ENCODE measurements around the gene CCHCR1. TPM values are rescaled to one million over a fixed set of nuclear protein-coding genes. Genes with fewer than 3 reads are reported as not detected.

Gene CCHCR1, protein sequence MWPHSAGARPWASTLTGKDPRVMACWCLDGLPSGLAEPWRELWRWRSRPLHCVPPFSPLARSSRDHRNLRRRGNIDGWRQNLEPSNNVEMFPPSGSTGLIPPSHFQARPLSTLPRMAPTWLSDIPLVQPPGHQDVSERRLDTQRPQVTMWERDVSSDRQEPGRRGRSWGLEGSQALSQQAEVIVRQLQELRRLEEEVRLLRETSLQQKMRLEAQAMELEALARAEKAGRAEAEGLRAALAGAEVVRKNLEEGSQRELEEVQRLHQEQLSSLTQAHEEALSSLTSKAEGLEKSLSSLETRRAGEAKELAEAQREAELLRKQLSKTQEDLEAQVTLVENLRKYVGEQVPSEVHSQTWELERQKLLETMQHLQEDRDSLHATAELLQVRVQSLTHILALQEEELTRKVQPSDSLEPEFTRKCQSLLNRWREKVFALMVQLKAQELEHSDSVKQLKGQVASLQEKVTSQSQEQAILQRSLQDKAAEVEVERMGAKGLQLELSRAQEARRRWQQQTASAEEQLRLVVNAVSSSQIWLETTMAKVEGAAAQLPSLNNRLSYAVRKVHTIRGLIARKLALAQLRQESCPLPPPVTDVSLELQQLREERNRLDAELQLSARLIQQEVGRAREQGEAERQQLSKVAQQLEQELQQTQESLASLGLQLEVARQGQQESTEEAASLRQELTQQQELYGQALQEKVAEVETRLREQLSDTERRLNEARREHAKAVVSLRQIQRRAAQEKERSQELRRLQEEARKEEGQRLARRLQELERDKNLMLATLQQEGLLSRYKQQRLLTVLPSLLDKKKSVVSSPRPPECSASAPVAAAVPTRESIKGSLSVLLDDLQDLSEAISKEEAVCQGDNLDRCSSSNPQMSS
- 20.0 and 26.2 TPM in 2 replicates for total RNA-seq

DNA sequence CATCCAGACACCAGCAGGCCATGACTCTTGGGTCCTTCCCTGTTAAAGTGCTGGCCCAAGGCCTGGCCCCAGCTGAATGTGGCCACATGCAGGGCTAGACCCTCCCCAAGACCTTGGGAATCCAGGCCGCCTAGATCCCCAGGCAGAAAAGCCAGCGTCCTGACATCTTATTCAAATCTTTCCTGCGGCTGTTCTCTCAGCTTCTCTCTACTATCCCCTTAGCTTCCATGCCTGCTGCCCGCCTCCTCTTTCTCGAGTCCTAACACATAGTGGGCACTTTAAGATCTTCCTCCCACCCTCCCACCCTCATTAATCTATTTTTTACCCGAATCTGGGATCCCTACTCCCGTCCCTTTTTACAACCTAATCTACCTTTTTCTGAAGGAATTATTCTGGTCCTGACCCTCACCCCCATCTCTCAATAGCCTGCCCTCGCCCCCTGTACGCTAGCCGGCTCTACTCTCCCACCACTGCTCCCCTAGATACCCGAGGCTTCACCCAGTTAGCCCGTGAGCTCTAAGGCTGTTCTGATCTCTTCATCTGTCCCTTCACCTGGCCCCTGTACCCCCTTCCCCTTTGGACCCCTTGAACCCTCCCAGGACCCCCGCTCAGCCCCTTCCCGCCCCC lies at the start of gene CCHCR1:
Gene CCHCR1, minus strand, starts transcription at position 290 of the 627 bp plus-strand sequence. Its CDS starts 202 bp downstream, at position 88.

DNA sequence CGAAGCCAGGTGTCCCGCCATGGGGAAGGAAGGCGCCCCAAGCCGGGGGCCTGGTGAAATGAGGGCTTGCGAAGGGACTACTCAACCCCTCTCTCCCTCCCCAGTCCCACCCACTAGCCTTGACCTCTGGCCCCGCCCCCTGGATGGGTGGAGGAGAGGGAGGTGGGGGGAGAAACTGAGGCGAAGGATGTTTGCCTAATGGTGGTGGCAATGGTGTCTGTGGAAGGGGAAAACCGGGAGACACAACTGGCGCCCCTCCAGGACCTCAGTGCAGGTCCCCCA lies 12.9 kb upstream of the CCHCR1 start, which contains the start of gene POU5F1:
Gene POU5F1, minus strand, starts transcription at position 83 of the 282 bp plus-strand sequence. Its CDS starts 62 bp downstream, at position 21.

DNA sequence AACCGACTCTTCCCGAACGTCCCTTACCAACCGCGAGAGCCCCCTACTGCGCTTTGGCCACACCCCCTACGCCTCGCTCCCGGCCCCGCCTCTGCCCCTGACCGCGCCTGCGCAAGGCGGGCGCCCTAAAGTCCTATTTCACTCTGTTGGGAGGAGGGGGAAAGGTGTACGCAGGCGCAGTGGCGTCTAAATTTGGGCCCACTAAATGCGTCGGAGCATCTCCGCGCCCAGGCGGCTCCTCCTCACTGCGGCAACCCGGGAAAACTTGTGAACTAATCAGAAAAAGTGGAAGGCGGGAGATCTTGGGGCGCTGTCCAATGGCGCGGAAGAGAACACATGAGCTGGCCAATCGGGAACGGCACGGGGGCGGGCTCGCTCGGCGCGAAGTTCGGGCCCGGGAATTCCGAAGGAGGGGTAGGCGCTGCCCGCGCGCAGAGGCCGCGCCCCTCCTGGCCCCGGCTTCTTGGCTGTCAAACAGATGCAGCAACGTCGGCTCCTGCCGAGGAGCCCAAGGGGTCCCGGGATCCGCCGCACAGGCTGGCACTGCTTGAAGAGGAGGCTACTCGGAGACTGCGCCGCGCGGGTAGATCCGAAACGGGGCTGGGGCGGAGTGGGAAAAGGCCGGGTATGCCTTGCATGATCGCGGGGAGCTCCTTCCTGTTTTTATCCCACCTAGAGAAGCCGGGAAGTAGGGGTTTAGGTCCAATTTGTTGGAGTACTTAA lies 699 bp upstream of the CCHCR1 start, which contains the start of gene TCF19:
Gene TCF19, plus strand, starts transcription at position 450 of the 723 bp plus-strand sequence. CDS start 881 bp downstream, outside the sequence.

DNA sequence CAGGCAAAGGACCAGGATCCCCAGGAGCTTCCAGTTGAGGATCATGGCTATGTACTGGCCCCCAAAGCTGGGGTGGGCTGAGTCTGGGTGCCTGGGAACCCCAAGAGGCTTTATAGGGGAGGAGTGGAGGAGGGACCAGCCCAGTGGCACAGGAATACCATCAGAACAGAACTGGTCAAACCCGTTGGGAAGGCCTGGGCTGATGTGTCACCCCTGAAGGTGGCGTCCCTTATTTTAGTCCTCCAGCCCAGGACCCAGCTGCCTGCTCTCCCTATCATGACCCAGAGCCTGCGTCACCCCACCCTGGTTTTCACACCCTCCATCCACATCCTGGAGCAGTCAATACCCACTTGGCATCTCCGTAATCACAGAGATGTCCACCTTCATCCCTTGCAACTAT lies 18.6 kb downstream of the CCHCR1 start, which contains the start of gene PSORS1C2:
Gene PSORS1C2, minus strand, starts transcription at position 85 of the 400 bp plus-strand sequence. Its CDS starts 40 bp downstream, at position 45.

DNA sequence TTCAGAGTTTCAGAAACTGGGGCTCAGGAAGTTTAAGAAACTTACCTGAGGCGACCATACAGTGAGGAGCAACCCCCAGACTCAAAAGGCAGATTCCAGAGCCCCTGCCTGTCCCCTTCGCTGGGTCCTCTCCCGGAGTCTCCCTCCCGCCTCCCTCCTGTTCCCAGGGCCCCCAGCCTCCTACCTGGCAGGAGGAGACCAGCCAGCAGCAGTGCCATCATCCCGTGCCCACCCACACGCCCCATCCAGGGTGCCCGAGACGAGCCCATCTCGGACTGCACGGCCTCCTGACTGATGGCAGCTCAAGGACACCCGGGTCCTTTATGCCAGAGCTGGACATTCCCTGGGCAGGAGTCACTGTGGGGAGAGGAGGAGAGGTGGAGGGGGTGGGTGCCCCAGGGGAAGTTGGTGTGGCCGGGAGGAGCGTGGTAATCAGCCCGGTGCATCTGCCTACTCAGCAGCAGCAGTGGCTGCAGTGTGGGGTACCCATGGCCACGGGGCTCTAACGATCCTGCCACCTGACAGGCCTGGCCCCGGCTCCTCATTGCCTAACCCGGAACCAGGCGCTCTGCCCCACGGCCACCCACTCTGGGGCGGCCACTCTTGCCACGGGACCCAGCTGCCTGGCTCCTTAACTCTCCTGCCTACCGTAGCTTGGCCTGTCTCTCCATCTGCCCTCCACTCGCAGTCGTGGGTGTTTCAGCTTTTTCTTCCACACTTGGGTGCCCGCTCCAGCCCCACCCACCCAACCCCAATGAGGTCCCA lies 37.3 kb downstream of the CCHCR1 start, which contains the start of gene CDSN:
Gene CDSN, minus strand, starts transcription at position 296 of the 765 bp plus-strand sequence. Its CDS starts 27 bp downstream, at position 269.

DNA sequence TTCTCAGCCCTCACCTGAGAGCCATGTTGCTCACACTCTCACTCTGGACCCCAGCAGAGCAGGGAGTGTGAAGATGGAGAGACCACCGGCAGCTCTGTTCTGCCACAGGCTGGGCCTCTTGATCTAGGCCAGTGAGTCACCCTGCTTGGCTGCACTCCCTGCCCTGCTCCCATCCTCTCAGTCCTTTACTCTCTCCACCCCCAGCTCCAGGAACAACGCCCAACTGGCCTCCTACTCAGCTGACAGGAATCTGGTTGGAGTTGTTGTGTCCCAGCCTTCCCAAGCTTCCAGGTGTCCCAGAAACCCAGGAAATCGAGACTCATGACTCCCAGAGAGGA lies 43.1 kb downstream of the CCHCR1 start, which contains the start of gene PSORS1C1:
Gene PSORS1C1, plus strand, starts transcription at position 260 of the 338 bp plus-strand sequence. CDS start 14,833 bp downstream, outside the sequence.

DNA sequence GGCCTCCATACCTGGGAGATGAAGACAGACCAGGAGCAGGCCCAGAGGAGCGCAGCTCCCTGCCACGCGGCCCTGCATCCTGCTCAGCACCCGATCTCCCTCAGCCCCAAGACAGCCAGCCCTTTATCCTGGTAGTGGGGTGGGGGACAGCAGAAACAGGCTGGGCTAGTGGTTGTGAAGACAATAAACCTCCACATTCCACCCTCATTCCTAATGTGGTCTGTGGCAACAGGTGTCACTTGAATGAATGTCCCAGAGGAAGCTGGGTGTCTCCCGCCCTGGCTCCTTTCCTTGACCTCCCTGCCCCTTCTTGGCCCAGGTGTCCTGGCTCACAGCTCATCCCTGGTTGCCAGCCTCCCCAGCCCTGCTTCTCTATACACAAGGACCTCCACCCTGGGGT lies 45.1 kb downstream of the CCHCR1 start, which contains the start of gene C6orf15:
Gene C6orf15, minus strand, starts transcription at position 98 of the 400 bp plus-strand sequence. Its CDS starts 20 bp downstream, at position 78.

Other genes starting within 250 kb of the CCHCR1 start
- 21.0 and 27.5 TPM in 2 replicates for gene GTF2H4, start 249.6 kb downstream of the CCHCR1 start, total RNA-seq
- 26.1 and 43.4 TPM in 2 replicates for gene VARS2, start 243.6 kb downstream of the CCHCR1 start, total RNA-seq
- not detected in 2 replicates for gene SFTA2, start 225.6 kb downstream of the CCHCR1 start, total RNA-seq
- gene MUCL3, start 216.8 kb downstream of the CCHCR1 start, total RNA-seq = not detected in 2 replicates
- gene MUC21, start 174.1 kb downstream of the CCHCR1 start, total RNA-seq = not detected in 2 replicates
- gene MUC22, start 147.3 kb downstream of the CCHCR1 start, total RNA-seq = not detected in 2 replicates
- 0.13 and 2.0 TPM in 2 replicates for gene C6orf15, start 45.2 kb downstream of the CCHCR1 start, total RNA-seq
- gene PSORS1C1, start 43.0 kb downstream of the CCHCR1 start, total RNA-seq = 0.49 and 1.4 TPM in 2 replicates
- gene CDSN, start 37.4 kb downstream of the CCHCR1 start, total RNA-seq = 0.25 TPM in 1 of 2 replicates, not detected in the other
- gene PSORS1C2, start 18.7 kb downstream of the CCHCR1 start, total RNA-seq = not detected in 2 replicates
- 10.9 and 61.3 TPM in 2 replicates for gene TCF19, start 787 bp upstream of the CCHCR1 start, total RNA-seq
- 4.4 and 7.2 TPM in 2 replicates for gene POU5F1, start 12.9 kb upstream of the CCHCR1 start, total RNA-seq
- 114 and 130 TPM in 2 replicates for gene HLA-C, start 114.3 kb upstream of the CCHCR1 start, total RNA-seq
- 50.8 and 163 TPM in 2 replicates for gene HLA-B, start 199.4 kb upstream of the CCHCR1 start, total RNA-seq
- 29.4 and 71.7 TPM in 2 replicates for gene MICA, start 245.8 kb upstream of the CCHCR1 start, total RNA-seq